ENCODE data around the gene KCNN4. TPM values are rescaled to one million over a fixed set of nuclear protein-coding genes. Genes with fewer than 3 reads are reported as not detected.

The KCNN4 gene
- total and polyA plus RNA-seq, 2 experiments from 2014 or later: 3.6 to 5.4 TPM

DNA sequence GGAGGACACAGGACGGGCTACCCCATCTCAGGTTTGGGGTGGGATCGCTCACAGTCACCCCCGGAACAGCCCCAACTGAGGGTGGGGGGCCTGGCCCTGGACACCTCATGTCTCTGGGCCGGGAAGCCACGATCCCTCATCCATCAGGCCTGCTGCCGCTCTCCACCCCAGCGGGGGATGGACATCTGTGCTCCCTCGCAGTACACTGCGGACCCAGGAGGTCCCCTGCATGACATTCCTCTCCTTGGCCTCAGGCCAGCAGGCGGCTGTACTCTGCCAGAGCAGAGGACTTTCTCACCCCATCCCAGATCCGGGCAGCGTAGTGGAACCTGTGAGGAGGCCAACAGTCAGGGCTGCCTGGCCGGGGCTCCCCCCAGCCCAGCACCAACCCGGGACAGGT lies 49.4 kb downstream of the KCNN4 start:
- 94% methylated on average over 14 of the region's 14 CpGs for WGBS (ENCODE audit: low lambda C conversion rate, missing lambda C conversion rate)
- H3K9me2 ChIP-seq (replicated peaks; ENCODE audit: insufficient read depth): no peaks in the 10 kb centered on the region
- no peak overlapping the region for H3K4me2 ChIP-seq
- TF ChIP-seq EZH2phosphoT487 (IDR thresholded peaks at IDR 0.05; ENCODE audit: low read depth, severe bottlenecking, unreplicated experiment): no peak
- TF ChIP-seq, protein P1, sequence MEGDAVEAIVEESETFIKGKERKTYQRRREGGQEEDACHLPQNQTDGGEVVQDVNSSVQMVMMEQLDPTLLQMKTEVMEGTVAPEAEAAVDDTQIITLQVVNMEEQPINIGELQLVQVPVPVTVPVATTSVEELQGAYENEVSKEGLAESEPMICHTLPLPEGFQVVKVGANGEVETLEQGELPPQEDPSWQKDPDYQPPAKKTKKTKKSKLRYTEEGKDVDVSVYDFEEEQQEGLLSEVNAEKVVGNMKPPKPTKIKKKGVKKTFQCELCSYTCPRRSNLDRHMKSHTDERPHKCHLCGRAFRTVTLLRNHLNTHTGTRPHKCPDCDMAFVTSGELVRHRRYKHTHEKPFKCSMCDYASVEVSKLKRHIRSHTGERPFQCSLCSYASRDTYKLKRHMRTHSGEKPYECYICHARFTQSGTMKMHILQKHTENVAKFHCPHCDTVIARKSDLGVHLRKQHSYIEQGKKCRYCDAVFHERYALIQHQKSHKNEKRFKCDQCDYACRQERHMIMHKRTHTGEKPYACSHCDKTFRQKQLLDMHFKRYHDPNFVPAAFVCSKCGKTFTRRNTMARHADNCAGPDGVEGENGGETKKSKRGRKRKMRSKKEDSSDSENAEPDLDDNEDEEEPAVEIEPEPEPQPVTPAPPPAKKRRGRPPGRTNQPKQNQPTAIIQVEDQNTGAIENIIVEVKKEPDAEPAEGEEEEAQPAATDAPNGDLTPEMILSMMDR (IDR thresholded peaks at IDR 0.05; ENCODE audit: poor library complexity): no peak
- no peak for TF ChIP-seq EZH2 (IDR thresholded peaks at IDR 0.05; ENCODE audit: borderline replicate concordance)
- no peak overlapping the region for H2AFZ ChIP-seq
- H3K4me1 ChIP-seq (ENCODE audit: insufficient read depth): no peaks in the 10 kb centered on the region
- DNase-seq (ENCODE audit: low spot score): no peak
- H3K9me3 ChIP-seq (ENCODE audit: low read depth): no peaks in the 10 kb centered on the region
- H3K27me3 ChIP-seq: no peaks in the 10 kb centered on the region
- no peaks in the 10 kb centered on the region for H4K20me1 ChIP-seq (ENCODE audit: insufficient read depth, poor library complexity, severe bottlenecking)
- H3K27ac ChIP-seq: no peak overlapping the region
- peaks cover 4% of the 10 kb centered on the region for H3K36me3 ChIP-seq (replicated peaks; ENCODE audit: insufficient read depth, low read depth)
- no peak overlapping the region for H3K4me3 ChIP-seq
- H3K79me2 ChIP-seq: no peaks in the 10 kb centered on the region

DNA sequence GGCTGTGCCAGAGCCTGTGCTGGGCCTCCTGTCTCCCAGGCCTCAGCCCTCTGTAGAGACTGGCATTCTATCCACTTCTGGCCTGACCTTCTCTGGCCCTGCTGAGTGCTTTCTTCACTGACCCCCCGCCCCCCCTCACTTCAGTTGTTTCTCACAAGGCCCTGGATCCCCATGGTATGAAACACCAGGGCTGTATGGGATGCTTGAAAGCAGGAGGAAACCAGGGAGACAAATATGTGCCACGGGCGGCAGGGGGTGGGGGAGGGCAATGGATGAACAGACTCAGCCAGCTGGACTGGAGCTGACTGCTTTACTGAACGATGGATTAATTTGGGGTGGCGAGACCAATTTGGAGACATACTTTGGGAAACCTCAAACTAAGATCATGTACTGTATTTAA lies 50.9 kb downstream of the KCNN4 start:
- no peaks in the 10 kb centered on the region for H3K79me2 ChIP-seq
- H3K9me3 ChIP-seq (ENCODE audit: low read depth): no peaks in the 10 kb centered on the region
- 88% methylated on average over 5 of the region's 5 CpGs for WGBS (ENCODE audit: low lambda C conversion rate, missing lambda C conversion rate)
- H3K4me3 ChIP-seq: no peak overlapping the region
- no peak overlapping the region for H3K27ac ChIP-seq
- H2AFZ ChIP-seq: no peak overlapping the region
- no peaks in the 10 kb centered on the region for H3K9me2 ChIP-seq (replicated peaks; ENCODE audit: insufficient read depth)
- no peaks in the 10 kb centered on the region for H3K4me1 ChIP-seq (ENCODE audit: insufficient read depth)
- H3K36me3 ChIP-seq (replicated peaks; ENCODE audit: insufficient read depth, low read depth): peaks cover 4% of the 10 kb centered on the region
- H3K27me3 ChIP-seq: no peaks in the 10 kb centered on the region
- TF ChIP-seq EZH2phosphoT487 (IDR thresholded peaks at IDR 0.05; ENCODE audit: low read depth, severe bottlenecking, unreplicated experiment) (no peak), EZH2 (IDR thresholded peaks at IDR 0.05; ENCODE audit: borderline replicate concordance) (no peak)
- TF ChIP-seq, protein P1 (IDR thresholded peaks at IDR 0.05; ENCODE audit: poor library complexity): no peak
- H4K20me1 ChIP-seq (ENCODE audit: insufficient read depth, poor library complexity, severe bottlenecking): no peaks in the 10 kb centered on the region
- H3K4me2 ChIP-seq: no peak overlapping the region
- DNase-seq (ENCODE audit: low spot score): no peak

DNA sequence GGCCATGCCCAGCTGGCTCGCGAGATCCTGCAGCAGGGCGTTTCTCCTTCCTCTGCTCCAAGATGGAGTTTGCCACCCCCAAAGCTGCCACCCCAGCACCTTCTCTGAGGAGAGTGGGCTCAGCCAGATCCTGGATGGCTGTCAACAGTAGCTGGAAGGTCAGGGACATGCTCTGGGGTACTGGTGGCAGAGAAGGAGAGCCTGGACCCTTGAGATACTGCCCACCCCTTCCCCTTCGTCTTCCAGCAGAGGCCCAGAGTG lies 53.2 kb downstream of the KCNN4 start:
- H3K4me1 ChIP-seq (ENCODE audit: insufficient read depth): no peaks in the 10 kb centered on the region
- DNase-seq (ENCODE audit: low spot score): no peak
- no peak overlapping the region for H3K27ac ChIP-seq
- no peak overlapping the region for H3K4me3 ChIP-seq
- H2AFZ ChIP-seq: no peak overlapping the region
- H3K4me2 ChIP-seq: no peak overlapping the region
- H3K79me2 ChIP-seq: no peaks in the 10 kb centered on the region
- H3K9me2 ChIP-seq (replicated peaks; ENCODE audit: insufficient read depth): no peaks in the 10 kb centered on the region
- 96% methylated on average over 4 of the region's 4 CpGs for WGBS (ENCODE audit: low lambda C conversion rate, missing lambda C conversion rate)
- TF ChIP-seq, protein P1 (IDR thresholded peaks at IDR 0.05; ENCODE audit: poor library complexity): no peak
- TF ChIP-seq EZH2 (IDR thresholded peaks at IDR 0.05; ENCODE audit: borderline replicate concordance) (no peak), EZH2phosphoT487 (IDR thresholded peaks at IDR 0.05; ENCODE audit: low read depth, severe bottlenecking, unreplicated experiment) (no peak)
- H4K20me1 ChIP-seq (ENCODE audit: insufficient read depth, poor library complexity, severe bottlenecking): no peaks in the 10 kb centered on the region
- H3K36me3 ChIP-seq (replicated peaks; ENCODE audit: insufficient read depth, low read depth): no peaks in the 10 kb centered on the region
- H3K27me3 ChIP-seq: no peaks in the 10 kb centered on the region
- no peaks in the 10 kb centered on the region for H3K9me3 ChIP-seq (ENCODE audit: low read depth)
